ENCODE data around the gene ARID3B. TPM values are rescaled to one million over a fixed set of nuclear protein-coding genes. Genes with fewer than 3 reads are reported as not detected.
"Not testable (repeated sequence)": the region's sequence is repeated elsewhere in the genome, so short reads cannot be mapped to it uniquely, and the experiment has no call there.

ARID3B gene
- total and polyA plus RNA-seq, 7 experiments from 2014 or later: 5.1 to 45.4 (median 36.6) TPM

GRCh38 chr15:74504418-74504817 lies 36.6 kb upstream of the ARID3B start:
- Histone ChIP-seq H3K4me3 (ENCODE audit: low read length) (no peak overlapping the region), H3K9me3 (ENCODE audit: control insufficient read depth in 2 of 3, low read length in 3 of 3) (no peaks in the 10 kb centered on the region), H3K27ac (ENCODE audit: low read depth, low read length) (no peak overlapping the region), H3K27me3 (ENCODE audit: control insufficient read depth in 2 of 2, insufficient read depth in 2 of 2, low read length in 2 of 2) (no peaks in the 10 kb centered on the region), H3K4me1 (ENCODE audit: control insufficient read depth in 2 of 2, insufficient read depth in 2 of 2, low read length in 2 of 2) (no peaks in the 10 kb centered on the region), H3K36me3 (ENCODE audit: control insufficient read depth in 2 of 3, insufficient read depth in 3 of 3, low read length in 3 of 3) (no peaks in the 10 kb centered on the region)
- ChIA-PET POLR2A (no interaction called here), CTCF (no interaction called here)
- Mint-ChIP-seq H3K4me3 (no peak overlapping the region), H3K27ac (no peak overlapping the region), H3K4me1 (peaks cover 0 to 6% (median 0%) of the 10 kb centered on the region in 7 donors), H3K36me3 (peaks cover 8 to 37% (median 18%) of the 10 kb centered on the region in 5 donors), H3K27me3 (no peaks in the 10 kb centered on the region), H3K9me3 (peaks cover 0 to 2% (median 0%) of the 10 kb centered on the region in 11 donors)
- intact Hi-C loops (cut with micrococcal nuclease): no loop called here
- DNase-seq (no peak), ATAC-seq (no peak)

- no peak overlapping the region for H3K4me3 ChIP-seq (ENCODE audit: low read length)
- Mint-ChIP-seq H3K4me1 (peaks cover 0 to 6% (median 0%) of the 10 kb centered on the region in 7 donors), H3K36me3 (peaks cover 8 to 36% (median 16%) of the 10 kb centered on the region in 5 donors), H3K27ac (no peak overlapping the region), H3K9me3 (peaks cover 0 to 2% (median 0%) of the 10 kb centered on the region in 11 donors), H3K4me3 (no peak overlapping the region), H3K27me3 (no peaks in the 10 kb centered on the region)
- H3K27me3 ChIP-seq (ENCODE audit: control insufficient read depth in 2 of 2, insufficient read depth in 2 of 2, low read length in 2 of 2): no peaks in the 10 kb centered on the region
- no peaks in the 10 kb centered on the region for H3K36me3 ChIP-seq (ENCODE audit: control insufficient read depth in 2 of 3, insufficient read depth in 3 of 3, low read length in 3 of 3)
- DNase-seq (no peak), ATAC-seq (no peak)
- ChIA-PET POLR2A (no interaction called here), CTCF (no interaction called here)
- intact Hi-C loops (cut with micrococcal nuclease): no loop called here
- no peak overlapping the region for H3K27ac ChIP-seq (ENCODE audit: low read depth, low read length)
- H3K9me3 ChIP-seq (ENCODE audit: control insufficient read depth in 2 of 3, low read length in 3 of 3): no peaks in the 10 kb centered on the region
- H3K4me1 ChIP-seq (ENCODE audit: control insufficient read depth in 2 of 2, insufficient read depth in 2 of 2, low read length in 2 of 2): no peaks in the 10 kb centered on the region
Observed at GRCh38 chr15:74504836-74505235, 36.2 kb upstream of the ARID3B start.

- Mint-ChIP-seq H3K4me1 (peaks cover 0 to 4% (median 0%) of the 10 kb centered on the region in 7 donors), H3K4me3 (no peak overlapping the region), H3K27me3 (no peaks in the 10 kb centered on the region), H3K9me3 (peaks cover 0 to 2% (median 0%) of the 10 kb centered on the region in 11 donors), H3K36me3 (peaks cover 8 to 33% (median 16%) of the 10 kb centered on the region in 5 donors), H3K27ac (no peak overlapping the region)
- ChIA-PET POLR2A (no interaction called here), CTCF (no interaction called here)
- H3K27ac ChIP-seq (ENCODE audit: low read depth, low read length): no peak overlapping the region
- H3K9me3 ChIP-seq (ENCODE audit: control insufficient read depth in 2 of 3, low read length in 3 of 3): no peaks in the 10 kb centered on the region
- H3K27me3 ChIP-seq (ENCODE audit: control insufficient read depth in 2 of 2, insufficient read depth in 2 of 2, low read length in 2 of 2): no peaks in the 10 kb centered on the region
- intact Hi-C loops (cut with micrococcal nuclease): no loop called here
- DNase-seq (no peak), ATAC-seq (no peak)
- H3K4me1 ChIP-seq (ENCODE audit: control insufficient read depth in 2 of 2, insufficient read depth in 2 of 2, low read length in 2 of 2): no peaks in the 10 kb centered on the region
- no peak overlapping the region for H3K4me3 ChIP-seq (ENCODE audit: low read length)
- no peaks in the 10 kb centered on the region for H3K36me3 ChIP-seq (ENCODE audit: control insufficient read depth in 2 of 3, insufficient read depth in 3 of 3, low read length in 3 of 3)
Observed at GRCh38 chr15:74505837-74506514, 35.0 kb upstream of the ARID3B start.

- H3K27ac Mint-ChIP-seq: no peak overlapping the region
- H3K27me3 ChIP-seq (ENCODE audit: control insufficient read depth in 2 of 2, insufficient read depth in 2 of 2, low read length in 2 of 2): no peaks in the 10 kb centered on the region
- no peaks in the 10 kb centered on the region for H3K4me1 ChIP-seq (ENCODE audit: control insufficient read depth in 2 of 2, insufficient read depth in 2 of 2, low read length in 2 of 2)
- H3K4me3 Mint-ChIP-seq: no peak overlapping the region
- no peak overlapping the region for H3K4me3 ChIP-seq (ENCODE audit: low read length)
- peaks cover 0 to 6% (median 0%) of the 10 kb centered on the region in 7 donors for H3K4me1 Mint-ChIP-seq
- no peaks in the 10 kb centered on the region for H3K27me3 Mint-ChIP-seq
- no peaks in the 10 kb centered on the region for H3K36me3 ChIP-seq (ENCODE audit: control insufficient read depth in 2 of 3, insufficient read depth in 3 of 3, low read length in 3 of 3)
- DNase-seq (no peak), ATAC-seq (no peak)
- peaks cover 0 to 2% (median 0%) of the 10 kb centered on the region in 11 donors for H3K9me3 Mint-ChIP-seq
- H3K27ac ChIP-seq (ENCODE audit: low read depth, low read length): no peak overlapping the region
- intact Hi-C loops (cut with micrococcal nuclease): no loop called here
- ChIA-PET POLR2A (no interaction called here), CTCF (no interaction called here)
- H3K9me3 ChIP-seq (ENCODE audit: control insufficient read depth in 2 of 3, low read length in 3 of 3): no peaks in the 10 kb centered on the region
- peaks cover 8 to 33% (median 16%) of the 10 kb centered on the region in 5 donors for H3K36me3 Mint-ChIP-seq
Observed at GRCh38 chr15:74506515-74506840, 34.5 kb upstream of the ARID3B start.

- Histone ChIP-seq H3K36me3 (ENCODE audit: control insufficient read depth in 2 of 3, insufficient read depth in 3 of 3, low read length in 3 of 3) (no peaks in the 10 kb centered on the region), H3K4me3 (ENCODE audit: low read length) (no peak overlapping the region), H3K9me3 (ENCODE audit: control insufficient read depth in 2 of 3, low read length in 3 of 3) (no peaks in the 10 kb centered on the region), H3K27ac (ENCODE audit: low read depth, low read length) (no peak overlapping the region), H3K27me3 (ENCODE audit: control insufficient read depth in 2 of 2, insufficient read depth in 2 of 2, low read length in 2 of 2) (no peaks in the 10 kb centered on the region), H3K4me1 (ENCODE audit: control insufficient read depth in 2 of 2, insufficient read depth in 2 of 2, low read length in 2 of 2) (no peaks in the 10 kb centered on the region)
- DNase-seq (no peak), ATAC-seq (peak; percentile 3)
- H3K4me1 Mint-ChIP-seq: peaks cover 0 to 14% (median 0%) of the 10 kb centered on the region in 7 donors
- H3K27ac Mint-ChIP-seq: peak overlapping the region in 1 of 9 donors; percentile 50
- H3K36me3 Mint-ChIP-seq: peaks cover 0 to 7% (median 0%) of the 10 kb centered on the region in 5 donors
- intact Hi-C loops (cut with micrococcal nuclease): no loop called here
- no peaks in the 10 kb centered on the region for H3K9me3 Mint-ChIP-seq
- ChIA-PET POLR2A (no interaction called here), CTCF (no interaction called here)
- H3K27me3 Mint-ChIP-seq: no peaks in the 10 kb centered on the region
- H3K4me3 Mint-ChIP-seq: peak overlapping the region in 1 of 10 donors; percentile 59
Observed at GRCh38 chr15:74511583-74511982, 29.4 kb upstream of the ARID3B start.

- H3K4me3 Mint-ChIP-seq; H3K36me3 Mint-ChIP-seq; H3K27me3 ChIP-seq (ENCODE audit: control insufficient read depth in 2 of 2, insufficient read depth in 2 of 2, low read length in 2 of 2); POLR2A ChIA-PET; H3K9me3 Mint-ChIP-seq; H3K27me3 Mint-ChIP-seq; ATAC-seq; DNase-seq; H3K27ac Mint-ChIP-seq; H3K9me3 ChIP-seq (ENCODE audit: control insufficient read depth in 2 of 3, low read length in 3 of 3); CTCF ChIA-PET; H3K4me3 ChIP-seq (ENCODE audit: low read length); H3K27ac ChIP-seq (ENCODE audit: low read depth, low read length); H3K36me3 ChIP-seq (ENCODE audit: control insufficient read depth in 2 of 3, insufficient read depth in 3 of 3, low read length in 3 of 3); H3K4me1 ChIP-seq (ENCODE audit: control insufficient read depth in 2 of 2, insufficient read depth in 2 of 2, low read length in 2 of 2); intact Hi-C loops (cut with micrococcal nuclease): not testable (repeated sequence)
- H3K4me1 Mint-ChIP-seq: peaks cover 0 to 14% (median 0%) of the 10 kb centered on the region in 7 donors
Observed at GRCh38 chr15:74514059-74514458, 27.0 kb upstream of the ARID3B start.

GRCh38 chr15:74517096-74517495 lies 23.9 kb upstream of the ARID3B start:
- no peaks in the 10 kb centered on the region for H3K9me3 Mint-ChIP-seq
- Histone ChIP-seq H3K4me1 (ENCODE audit: control insufficient read depth in 2 of 2, insufficient read depth in 2 of 2, low read length in 2 of 2) (no peaks in the 10 kb centered on the region), H3K36me3 (ENCODE audit: control insufficient read depth in 2 of 3, insufficient read depth in 3 of 3, low read length in 3 of 3) (no peaks in the 10 kb centered on the region), H3K27ac (ENCODE audit: low read depth, low read length) (no peak overlapping the region), H3K27me3 (ENCODE audit: control insufficient read depth in 2 of 2, insufficient read depth in 2 of 2, low read length in 2 of 2) (no peaks in the 10 kb centered on the region), H3K4me3 (ENCODE audit: low read length) (no peak overlapping the region), H3K9me3 (ENCODE audit: control insufficient read depth in 2 of 3, low read length in 3 of 3) (no peaks in the 10 kb centered on the region)
- H3K4me1 Mint-ChIP-seq: peaks cover 0 to 4% (median 0%) of the 10 kb centered on the region in 7 donors
- no peaks in the 10 kb centered on the region for H3K27me3 Mint-ChIP-seq
- CTCF ChIA-PET: no interaction called here
- DNase-seq (no peak), ATAC-seq (no peak)
- peaks cover 0 to 4% (median 0%) of the 10 kb centered on the region in 5 donors for H3K36me3 Mint-ChIP-seq
- intact Hi-C loops (cut with micrococcal nuclease): no loop called here
- no peak overlapping the region for H3K4me3 Mint-ChIP-seq
- POLR2A ChIA-PET: no interaction called here
- no peak overlapping the region for H3K27ac Mint-ChIP-seq

All from naive thymus-derived CD4-positive, alpha-beta T cell (primary cell).